CD4-positive, CD25-positive, alpha-beta regulatory T cell (primary cell): ENCODE data around the gene DLG1. TPM values are rescaled to one million over a fixed set of nuclear protein-coding genes. Genes with fewer than 3 reads are reported as not detected.

ENCODE experiments used
- ATAC-seq, 2 donors: fragments of 150-1000 bp; cut with Tn5 transposase; one replicate each; pipeline ENCODE4 v1.10.0; 2021; ENCODE audit warnings: low read depth in 2 of 2, moderate number of reproducible peaks in 2 of 2, moderate library complexity in 1 of 2
- DNase-seq, 3 donors: peaks; one replicate each; pipeline versions ENCODE4 v3.0.0 to v3.0.0-alpha.2; 2012 to 2022; ENCODE audit warnings: mixed read lengths in 1 of 3
- H3K27ac ChIP-seq: one replicate; pipeline ENCODE4 v1.7.0; 2013; ENCODE audit warnings: mild to moderate bottlenecking, low read length; ENCODE audit not compliant: insufficient read depth, poor library complexity, severe bottlenecking
- H3K27me3 ChIP-seq: one replicate; pipeline ENCODE4 v1.7.0; 2013; ENCODE audit warnings: low read length; ENCODE audit not compliant: control insufficient read depth, insufficient read depth
- H3K36me3 ChIP-seq: one replicate; pipeline ENCODE4 v1.7.0; 2013; ENCODE audit warnings: mild to moderate bottlenecking, low read length, moderate library complexity; ENCODE audit not compliant: control insufficient read depth, insufficient read depth
- H3K4me1 ChIP-seq: 2 replicates; pipeline ENCODE4 v1.7.0; 2013; ENCODE audit warnings: mild to moderate bottlenecking, low read length; ENCODE audit not compliant: insufficient read depth, control insufficient read depth, poor library complexity, severe bottlenecking
- H3K4me3 ChIP-seq: one replicate; pipeline ENCODE4 v1.7.0; 2013; ENCODE audit warnings: low read depth, mild to moderate bottlenecking, low read length, moderate library complexity
- H3K9me3 ChIP-seq, 2 experiments: 1 replicate in 1 of 2; 2 replicates in 1 of 2; pipeline ENCODE4 v1.7.0; 2013; ENCODE audit warnings: low read length in 2 of 2, mild to moderate bottlenecking in 1 of 2, moderate library complexity in 1 of 2; ENCODE audit not compliant: control insufficient read depth in 2 of 2
- H3K27ac Mint-ChIP-seq, 3 donors: one replicate each; pipeline ENCODE4 v1.8.0; 2020 to 2022; ENCODE audit warnings: mild to moderate bottlenecking in 3 of 3, mixed read lengths in 3 of 3, moderate library complexity in 2 of 3
- H3K27me3 Mint-ChIP-seq: one replicate; pipeline ENCODE4 v1.8.0; 2022; ENCODE audit warnings: mild to moderate bottlenecking, mixed read lengths
- H3K36me3 Mint-ChIP-seq: one replicate; pipeline ENCODE4 v1.8.0; 2020; ENCODE audit warnings: mixed read lengths
- H3K4me1 Mint-ChIP-seq, 4 donors: one replicate each; pipeline ENCODE4 v1.8.0; 2020 to 2022; ENCODE audit warnings: mixed read lengths in 4 of 4, mild to moderate bottlenecking in 1 of 4
- H3K4me3 Mint-ChIP-seq, 4 donors: one replicate each; pipeline ENCODE4 v1.8.0; 2020 to 2022; ENCODE audit warnings: mild to moderate bottlenecking in 4 of 4, mixed read lengths in 4 of 4, moderate library complexity in 3 of 4
- H3K9me3 Mint-ChIP-seq, 7 donors: one replicate each; pipeline ENCODE4 v1.8.0; 2020 to 2022; ENCODE audit warnings: mixed read lengths in 7 of 7, mild to moderate bottlenecking in 3 of 7, moderate library complexity in 2 of 7
- polyA plus RNA-seq, 4 donors: library from polyadenylated mRNA; unstranded; fragments of 300-500 nt; fragmentation: Illumina TruSeq; gene quantifications; one replicate each; pipeline ENCODE4 v1.2.3, GENCODE V29; 2021
- total RNA-seq: library from RNA; stranded (reverse); gene quantifications from one replicate; pipeline ENCODE4 v1.2.3, GENCODE V29; 2022

The DLG1 gene
- total and polyA plus RNA-seq, 5 donors from 2014 or later, result 25.2 to 106 (median 30.5) TPM

DNA sequence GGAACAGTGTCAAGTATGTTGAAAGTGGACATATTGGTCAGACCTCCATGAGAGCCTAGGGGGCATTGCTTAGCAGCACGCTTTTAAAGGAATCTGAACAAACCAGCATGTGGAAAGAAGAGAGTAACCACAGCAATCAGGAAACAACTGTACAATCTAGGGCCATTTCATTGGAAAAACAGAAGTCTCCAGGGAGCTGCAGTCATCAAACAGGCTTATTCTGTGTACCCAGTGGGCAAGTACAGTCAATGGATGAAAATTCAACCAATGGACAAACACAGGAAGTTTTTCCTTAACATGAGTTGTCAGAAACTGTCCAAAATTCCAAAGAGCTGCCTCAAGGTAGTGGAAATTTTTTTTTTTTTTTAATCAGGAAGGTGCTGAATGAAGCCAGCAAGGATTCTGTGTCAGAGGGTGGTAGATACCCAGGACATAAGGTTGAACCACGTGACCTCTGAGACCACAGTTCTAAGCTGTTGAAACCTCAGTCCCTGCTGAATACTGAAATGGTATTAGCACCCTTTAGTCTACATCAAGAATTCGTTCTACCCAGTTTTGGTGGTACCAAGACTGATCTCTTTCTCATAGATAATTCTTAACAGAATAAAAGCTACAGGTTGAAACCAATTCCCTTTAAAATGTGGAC is 4.4 kb upstream of the DLG1 start:
- Histone ChIP-seq H3K27me3 (peaks cover 16% of the 10 kb centered on the region), H3K4me3 (no peak overlapping the region), H3K36me3 (no peaks in the 10 kb centered on the region), H3K27ac (no peak overlapping the region), H3K4me1 (peaks cover 18% of the 10 kb centered on the region), H3K9me3 (no peaks in the 10 kb centered on the region)
- Mint-ChIP-seq H3K9me3 (no peaks in the 10 kb centered on the region), H3K27ac (no peak overlapping the region), H3K4me1 (peaks cover 0 to 19% (median 7%) of the 10 kb centered on the region in 4 donors), H3K36me3 (no peaks in the 10 kb centered on the region), H3K27me3 (peaks cover 34% of the 10 kb centered on the region), H3K4me3 (peak overlapping the region in 1 of 4 donors; percentile 58)
- no peak for DNase-seq
- ATAC-seq, result no peak

DNA sequence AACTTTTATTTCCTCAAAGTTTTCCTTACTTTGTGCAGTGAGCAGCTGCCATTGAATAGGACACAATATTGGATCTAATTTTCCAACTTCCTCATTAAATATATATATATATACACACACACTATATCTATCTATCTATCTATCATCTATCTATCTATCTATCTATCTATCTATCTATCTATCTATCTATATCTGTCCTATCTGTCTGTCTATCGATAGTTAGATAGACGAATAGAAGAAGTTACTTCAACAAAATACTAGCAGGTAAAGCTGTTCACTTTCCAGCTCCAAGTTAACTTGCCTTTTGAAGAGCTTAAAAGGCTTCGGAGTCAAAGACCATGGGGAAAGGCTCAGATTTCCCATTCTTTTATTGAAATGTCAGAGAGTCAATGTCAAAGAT is 3.6 kb upstream of the DLG1 start:
- no peaks in the 10 kb centered on the region for H3K9me3 ChIP-seq
- Mint-ChIP-seq H3K36me3 (no peaks in the 10 kb centered on the region), H3K4me1 (peaks cover 0 to 20% (median 7%) of the 10 kb centered on the region in 4 donors), H3K9me3 (no peaks in the 10 kb centered on the region), H3K27ac (no peak overlapping the region), H3K27me3 (peaks cover 36% of the 10 kb centered on the region), H3K4me3 (peak overlapping the region in 1 of 4 donors; percentile 58)
- DNase-seq, result no peak
- no peak overlapping the region for H3K27ac ChIP-seq
- no peaks in the 10 kb centered on the region for H3K36me3 ChIP-seq
- peaks cover 16% of the 10 kb centered on the region for H3K27me3 ChIP-seq
- H3K4me3 ChIP-seq, result no peak overlapping the region
- no peak for ATAC-seq
- peaks cover 21% of the 10 kb centered on the region for H3K4me1 ChIP-seq

- Mint-ChIP-seq H3K4me3 (peak overlapping the region in 3 of 4 donors; percentile 29 to 97 (median 95)), H3K4me1 (peaks cover 4 to 28% (median 13%) of the 10 kb centered on the region in 4 donors), H3K9me3 (no peaks in the 10 kb centered on the region), H3K27ac (no peak overlapping the region), H3K27me3 (peaks cover 38% of the 10 kb centered on the region), H3K36me3 (no peaks in the 10 kb centered on the region)
- no peaks in the 10 kb centered on the region for H3K9me3 ChIP-seq
- no peak overlapping the region for H3K27ac ChIP-seq
- no peak for DNase-seq
- H3K36me3 ChIP-seq, result no peaks in the 10 kb centered on the region
- H3K27me3 ChIP-seq, result peaks cover 13% of the 10 kb centered on the region
- ATAC-seq, result no peak
- H3K4me3 ChIP-seq, result no peak overlapping the region
- H3K4me1 ChIP-seq, result peaks cover 29% of the 10 kb centered on the region
These were observed 1.9 kb upstream of the DLG1 start for GRCh38 chr3:197300361-197300760.

GRCh38 chr3:197298945-197299854 is 788 bp upstream of the DLG1 start:
- Mint-ChIP-seq H3K27me3 (peaks cover 38% of the 10 kb centered on the region), H3K36me3 (no peaks in the 10 kb centered on the region), H3K9me3 (no peaks in the 10 kb centered on the region), H3K4me1 (peaks cover 4 to 37% (median 13%) of the 10 kb centered on the region in 4 donors), H3K27ac (peak overlapping the region in 2 of 3 donors; percentile 55 to 85), H3K4me3 (peak overlapping the region; percentile 89 to 97 (median 94))
- H3K9me3 ChIP-seq, result no peaks in the 10 kb centered on the region
- no peak for ATAC-seq
- H3K36me3 ChIP-seq, result peaks cover 3% of the 10 kb centered on the region
- H3K27ac ChIP-seq, result peak overlapping the region; percentile 84
- peaks cover 29% of the 10 kb centered on the region for H3K4me1 ChIP-seq
- H3K27me3 ChIP-seq, result peaks cover 13% of the 10 kb centered on the region
- H3K4me3 ChIP-seq, result peak overlapping the region; percentile 96
- peak in 2 of 3 donors; percentile 7 to 11 for DNase-seq

- Histone ChIP-seq H3K27ac (peak overlapping the region; percentile 84), H3K9me3 (no peaks in the 10 kb centered on the region), H3K36me3 (peaks cover 8% of the 10 kb centered on the region), H3K4me3 (peak overlapping the region; percentile 96), H3K27me3 (peaks cover 12% of the 10 kb centered on the region), H3K4me1 (peaks cover 35% of the 10 kb centered on the region)
- peak; percentile 82 to 83 for ATAC-seq
- Mint-ChIP-seq H3K27me3 (peaks cover 29% of the 10 kb centered on the region), H3K4me1 (peaks cover 4 to 51% (median 21%) of the 10 kb centered on the region in 4 donors), H3K9me3 (no peaks in the 10 kb centered on the region), H3K27ac (peak overlapping the region; percentile 92 to 98 (median 95)), H3K4me3 (peak overlapping the region; percentile 89 to 98 (median 94)), H3K36me3 (peaks cover 4% of the 10 kb centered on the region)
- peak; percentile 86 to 93 (median 88) for DNase-seq
These were observed 704 bp downstream of the DLG1 start for GRCh38 chr3:197297476-197298340.

DNA sequence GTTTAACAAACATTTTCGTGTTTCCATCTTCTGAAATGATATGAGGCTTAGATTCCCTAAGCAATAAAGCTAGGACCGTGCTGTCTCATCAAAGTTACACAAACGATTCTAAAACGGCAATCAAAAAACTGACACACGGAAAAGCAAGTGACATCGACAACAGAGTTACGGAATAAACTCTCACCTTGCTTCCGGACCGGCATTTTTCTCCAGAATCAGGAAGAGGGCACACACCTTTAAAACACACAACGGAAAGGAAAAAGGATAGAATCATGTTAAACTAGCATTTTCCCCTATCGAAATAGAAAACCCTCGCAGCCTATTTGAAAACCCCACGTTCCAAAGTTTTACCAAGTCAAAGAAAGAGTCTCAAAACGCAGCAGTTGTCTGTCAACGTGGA is 1.4 kb downstream of the DLG1 start:
- peaks cover 35% of the 10 kb centered on the region for H3K4me1 ChIP-seq
- H3K9me3 Mint-ChIP-seq, result no peaks in the 10 kb centered on the region
- DNase-seq (peak in 1 of 3 donors; percentile 24), ATAC-seq (no peak)
- peaks cover 12% of the 10 kb centered on the region for H3K27me3 ChIP-seq
- peaks cover 10% of the 10 kb centered on the region for H3K36me3 ChIP-seq
- H3K27ac Mint-ChIP-seq, result peak overlapping the region; percentile 85 to 98 (median 95)
- peaks cover 7 to 58% (median 27%) of the 10 kb centered on the region in 4 donors for H3K4me1 Mint-ChIP-seq
- H3K27me3 Mint-ChIP-seq, result peaks cover 22% of the 10 kb centered on the region
- H3K4me3 Mint-ChIP-seq, result peak overlapping the region; percentile 89 to 98 (median 94)
- peak overlapping the region; percentile 92 for H3K4me3 ChIP-seq
- peak overlapping the region; percentile 84 for H3K27ac ChIP-seq
- H3K9me3 ChIP-seq, result no peaks in the 10 kb centered on the region
- H3K36me3 Mint-ChIP-seq, result peaks cover 8% of the 10 kb centered on the region

DNA sequence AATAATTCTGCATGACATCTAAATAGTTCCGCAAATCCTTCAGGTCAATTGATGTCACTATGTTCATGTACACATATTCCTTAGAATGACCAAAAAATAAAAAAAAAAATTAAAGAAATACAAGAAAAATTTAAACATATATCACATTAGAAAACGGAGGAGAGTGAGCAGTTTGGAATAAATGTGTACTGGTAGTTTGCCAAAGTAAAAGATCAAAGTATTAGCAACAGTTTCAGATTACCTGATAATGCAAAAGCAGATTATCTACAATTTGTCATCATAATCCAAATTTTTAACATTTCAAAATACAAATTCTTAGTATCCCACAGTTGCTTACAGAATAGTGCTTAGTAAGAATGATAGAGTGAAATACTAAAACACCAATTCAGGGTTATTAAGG is 1.9 kb downstream of the DLG1 start:
- H3K27me3 ChIP-seq, result peaks cover 12% of the 10 kb centered on the region
- H3K4me3 ChIP-seq, result peak overlapping the region; percentile 92
- no peak for DNase-seq
- peaks cover 19% of the 10 kb centered on the region for H3K27me3 Mint-ChIP-seq
- no peak for ATAC-seq
- H3K27ac ChIP-seq, result peak overlapping the region; percentile 84
- no peaks in the 10 kb centered on the region for H3K9me3 Mint-ChIP-seq
- peaks cover 13% of the 10 kb centered on the region for H3K36me3 Mint-ChIP-seq
- peak overlapping the region; percentile 89 to 98 (median 94) for H3K4me3 Mint-ChIP-seq
- H3K9me3 ChIP-seq, result no peaks in the 10 kb centered on the region
- H3K27ac Mint-ChIP-seq, result peak overlapping the region; percentile 85 to 98 (median 95)
- H3K4me1 ChIP-seq, result peaks cover 35% of the 10 kb centered on the region
- H3K36me3 ChIP-seq, result peaks cover 14% of the 10 kb centered on the region
- H3K4me1 Mint-ChIP-seq, result peaks cover 12 to 63% (median 29%) of the 10 kb centered on the region in 4 donors
